Panc1 (cell line): ENCODE data around the gene PRKCD.

Experiments used
- POLR2AphosphoS5 ChIP-seq: IDR thresholded peaks from 2 replicates; pipeline ENCODE4 v1.6.1; 2012; ENCODE audit warnings: mild to moderate bottlenecking, low read depth, low read length, moderate library complexity
- TF ChIP-seq, protein P1 (sequence below), 2 experiments: IDR thresholded peaks; 2 replicates each; pipeline ENCODE4 v1.6.1; 2011 to 2012; ENCODE audit warnings: low read depth in 2 of 2, control low read depth in 1 of 2, low read length in 1 of 2, mild to moderate bottlenecking in 1 of 2, moderate library complexity in 1 of 2; ENCODE audit not compliant: insufficient read depth in 1 of 2
- TF ChIP-seq, protein P2 (sequence below): fragments of 450-650 bp; IDR thresholded peaks from 2 replicates; pipeline ENCODE4 v1.5.1; 2017; ENCODE audit warnings: mild to moderate bottlenecking

DNA sequence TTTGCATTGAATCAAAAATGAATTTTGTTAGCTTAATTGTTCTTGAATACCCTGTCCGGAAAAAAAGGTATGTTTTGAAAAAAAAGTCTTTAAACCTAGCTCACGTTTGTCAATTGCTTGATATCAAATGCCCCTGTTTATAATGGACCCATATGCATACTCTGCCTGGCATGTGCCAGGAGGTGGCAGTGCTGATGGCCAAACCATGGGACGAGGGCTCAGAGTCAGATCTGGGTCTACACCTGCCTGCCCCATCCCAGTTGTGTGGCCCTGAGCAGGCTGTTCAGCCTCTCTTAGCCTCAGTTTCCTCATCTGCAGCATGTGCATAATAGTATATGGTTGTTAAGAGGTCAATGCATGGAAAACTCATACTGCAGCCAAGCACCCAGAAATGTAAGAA is 38.8 kb downstream of the PRKCD start:
- no peak for TF ChIP-seq POLR2AphosphoS5
- TF ChIP-seq, protein P1, sequence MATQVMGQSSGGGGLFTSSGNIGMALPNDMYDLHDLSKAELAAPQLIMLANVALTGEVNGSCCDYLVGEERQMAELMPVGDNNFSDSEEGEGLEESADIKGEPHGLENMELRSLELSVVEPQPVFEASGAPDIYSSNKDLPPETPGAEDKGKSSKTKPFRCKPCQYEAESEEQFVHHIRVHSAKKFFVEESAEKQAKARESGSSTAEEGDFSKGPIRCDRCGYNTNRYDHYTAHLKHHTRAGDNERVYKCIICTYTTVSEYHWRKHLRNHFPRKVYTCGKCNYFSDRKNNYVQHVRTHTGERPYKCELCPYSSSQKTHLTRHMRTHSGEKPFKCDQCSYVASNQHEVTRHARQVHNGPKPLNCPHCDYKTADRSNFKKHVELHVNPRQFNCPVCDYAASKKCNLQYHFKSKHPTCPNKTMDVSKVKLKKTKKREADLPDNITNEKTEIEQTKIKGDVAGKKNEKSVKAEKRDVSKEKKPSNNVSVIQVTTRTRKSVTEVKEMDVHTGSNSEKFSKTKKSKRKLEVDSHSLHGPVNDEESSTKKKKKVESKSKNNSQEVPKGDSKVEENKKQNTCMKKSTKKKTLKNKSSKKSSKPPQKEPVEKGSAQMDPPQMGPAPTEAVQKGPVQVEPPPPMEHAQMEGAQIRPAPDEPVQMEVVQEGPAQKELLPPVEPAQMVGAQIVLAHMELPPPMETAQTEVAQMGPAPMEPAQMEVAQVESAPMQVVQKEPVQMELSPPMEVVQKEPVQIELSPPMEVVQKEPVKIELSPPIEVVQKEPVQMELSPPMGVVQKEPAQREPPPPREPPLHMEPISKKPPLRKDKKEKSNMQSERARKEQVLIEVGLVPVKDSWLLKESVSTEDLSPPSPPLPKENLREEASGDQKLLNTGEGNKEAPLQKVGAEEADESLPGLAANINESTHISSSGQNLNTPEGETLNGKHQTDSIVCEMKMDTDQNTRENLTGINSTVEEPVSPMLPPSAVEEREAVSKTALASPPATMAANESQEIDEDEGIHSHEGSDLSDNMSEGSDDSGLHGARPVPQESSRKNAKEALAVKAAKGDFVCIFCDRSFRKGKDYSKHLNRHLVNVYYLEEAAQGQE (IDR thresholded peaks at IDR 0.05; ENCODE audit: insufficient read depth in 1 of 2, low read depth in 2 of 2, low read length in 1 of 2), result no peak
- TF ChIP-seq, protein P2, sequence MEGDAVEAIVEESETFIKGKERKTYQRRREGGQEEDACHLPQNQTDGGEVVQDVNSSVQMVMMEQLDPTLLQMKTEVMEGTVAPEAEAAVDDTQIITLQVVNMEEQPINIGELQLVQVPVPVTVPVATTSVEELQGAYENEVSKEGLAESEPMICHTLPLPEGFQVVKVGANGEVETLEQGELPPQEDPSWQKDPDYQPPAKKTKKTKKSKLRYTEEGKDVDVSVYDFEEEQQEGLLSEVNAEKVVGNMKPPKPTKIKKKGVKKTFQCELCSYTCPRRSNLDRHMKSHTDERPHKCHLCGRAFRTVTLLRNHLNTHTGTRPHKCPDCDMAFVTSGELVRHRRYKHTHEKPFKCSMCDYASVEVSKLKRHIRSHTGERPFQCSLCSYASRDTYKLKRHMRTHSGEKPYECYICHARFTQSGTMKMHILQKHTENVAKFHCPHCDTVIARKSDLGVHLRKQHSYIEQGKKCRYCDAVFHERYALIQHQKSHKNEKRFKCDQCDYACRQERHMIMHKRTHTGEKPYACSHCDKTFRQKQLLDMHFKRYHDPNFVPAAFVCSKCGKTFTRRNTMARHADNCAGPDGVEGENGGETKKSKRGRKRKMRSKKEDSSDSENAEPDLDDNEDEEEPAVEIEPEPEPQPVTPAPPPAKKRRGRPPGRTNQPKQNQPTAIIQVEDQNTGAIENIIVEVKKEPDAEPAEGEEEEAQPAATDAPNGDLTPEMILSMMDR, result no peak; the same call in 1 of the 2 replicates
